ENCODE data around the gene ITGBL1. TPM values are rescaled to one million over a fixed set of nuclear protein-coding genes. Genes with fewer than 3 reads are reported as not detected.

The ITGBL1 gene
- total RNA-seq, 1 experiment from 2014 or later: 0.22 TPM

DNA sequence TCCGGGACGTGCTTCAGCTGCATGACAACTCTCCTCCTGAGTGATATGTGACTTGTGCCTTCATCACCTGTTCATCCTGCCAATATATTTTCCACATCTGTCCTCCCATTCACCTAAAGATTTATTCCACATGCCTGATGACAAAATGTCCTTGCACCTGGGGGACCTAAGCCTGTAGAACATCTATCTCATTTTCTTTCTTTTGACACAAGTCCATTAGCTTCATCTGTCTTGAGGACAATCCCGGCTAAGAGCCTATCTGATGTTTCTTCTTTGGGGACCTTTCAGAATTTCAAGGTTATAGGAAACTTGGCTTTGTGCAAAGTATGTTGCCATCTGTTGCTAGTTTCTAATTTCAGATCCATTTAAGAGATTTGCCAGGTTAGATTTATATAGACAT lies 41.1 kb downstream of the ITGBL1 start (continued):
- TF ChIP-seq, protein P1, sequence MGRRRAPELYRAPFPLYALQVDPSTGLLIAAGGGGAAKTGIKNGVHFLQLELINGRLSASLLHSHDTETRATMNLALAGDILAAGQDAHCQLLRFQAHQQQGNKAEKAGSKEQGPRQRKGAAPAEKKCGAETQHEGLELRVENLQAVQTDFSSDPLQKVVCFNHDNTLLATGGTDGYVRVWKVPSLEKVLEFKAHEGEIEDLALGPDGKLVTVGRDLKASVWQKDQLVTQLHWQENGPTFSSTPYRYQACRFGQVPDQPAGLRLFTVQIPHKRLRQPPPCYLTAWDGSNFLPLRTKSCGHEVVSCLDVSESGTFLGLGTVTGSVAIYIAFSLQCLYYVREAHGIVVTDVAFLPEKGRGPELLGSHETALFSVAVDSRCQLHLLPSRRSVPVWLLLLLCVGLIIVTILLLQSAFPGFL (CRISPR knock-in tag; IDR thresholded peaks at IDR 0.05; ENCODE audit: borderline replicate concordance): no peak
- no peak for TF ChIP-seq ZNF219 (CRISPR knock-in tag; IDR thresholded peaks at IDR 0.05; ENCODE audit: borderline replicate concordance)
- TF ChIP-seq, protein P2, sequence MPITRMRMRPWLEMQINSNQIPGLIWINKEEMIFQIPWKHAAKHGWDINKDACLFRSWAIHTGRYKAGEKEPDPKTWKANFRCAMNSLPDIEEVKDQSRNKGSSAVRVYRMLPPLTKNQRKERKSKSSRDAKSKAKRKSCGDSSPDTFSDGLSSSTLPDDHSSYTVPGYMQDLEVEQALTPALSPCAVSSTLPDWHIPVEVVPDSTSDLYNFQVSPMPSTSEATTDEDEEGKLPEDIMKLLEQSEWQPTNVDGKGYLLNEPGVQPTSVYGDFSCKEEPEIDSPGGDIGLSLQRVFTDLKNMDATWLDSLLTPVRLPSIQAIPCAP (CRISPR knock-in tag; IDR thresholded peaks at IDR 0.05): no peak

DNA sequence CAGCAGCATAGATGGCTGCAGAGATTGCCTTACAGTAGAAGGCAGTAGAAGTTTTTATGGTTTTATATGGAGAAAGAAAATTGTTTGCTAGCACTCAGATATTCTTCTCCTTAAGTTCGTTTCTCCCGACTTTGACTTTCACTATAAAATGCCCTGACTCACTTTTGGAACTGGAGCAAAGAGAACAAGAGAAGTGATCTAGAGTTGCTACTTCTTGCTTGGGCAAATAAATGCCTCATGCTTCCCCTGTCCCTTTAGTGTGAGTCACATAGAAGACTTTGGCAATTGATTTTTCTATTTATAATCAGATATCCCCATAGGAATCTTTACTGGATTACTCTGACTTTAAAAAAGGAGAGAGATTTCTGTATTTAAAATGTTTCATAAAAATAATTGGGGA lies 46.9 kb downstream of the ITGBL1 start:
- ChIA-PET CTCF (no interaction called here), POLR2A (no interaction called here)
- no peak overlapping the region for H3K27ac Mint-ChIP-seq
- DNase-seq (ENCODE audit: low spot score) (no peak), ATAC-seq (no peak)
- peaks cover 9% of the 10 kb centered on the region for H3K4me1 Mint-ChIP-seq
- no peaks in the 10 kb centered on the region for H3K9me3 Mint-ChIP-seq
- H3K36me3 Mint-ChIP-seq: no peaks in the 10 kb centered on the region
- H3K4me3 Mint-ChIP-seq: no peak overlapping the region
- TF ChIP-seq SOX15 (CRISPR knock-in tag; IDR thresholded peaks at IDR 0.05) (no peak), ETV6 (CRISPR knock-in tag; IDR thresholded peaks at IDR 0.05) (no peak), SMAD4 (CRISPR knock-in tag; IDR thresholded peaks at IDR 0.05) (no peak), ZNF232 (CRISPR knock-in tag; IDR thresholded peaks at IDR 0.05) (no peak), NFYB (CRISPR knock-in tag; conservative IDR thresholded peaks at IDR 0.05; ENCODE audit: low read depth) (no peak)
- TF ChIP-seq, protein P3, sequence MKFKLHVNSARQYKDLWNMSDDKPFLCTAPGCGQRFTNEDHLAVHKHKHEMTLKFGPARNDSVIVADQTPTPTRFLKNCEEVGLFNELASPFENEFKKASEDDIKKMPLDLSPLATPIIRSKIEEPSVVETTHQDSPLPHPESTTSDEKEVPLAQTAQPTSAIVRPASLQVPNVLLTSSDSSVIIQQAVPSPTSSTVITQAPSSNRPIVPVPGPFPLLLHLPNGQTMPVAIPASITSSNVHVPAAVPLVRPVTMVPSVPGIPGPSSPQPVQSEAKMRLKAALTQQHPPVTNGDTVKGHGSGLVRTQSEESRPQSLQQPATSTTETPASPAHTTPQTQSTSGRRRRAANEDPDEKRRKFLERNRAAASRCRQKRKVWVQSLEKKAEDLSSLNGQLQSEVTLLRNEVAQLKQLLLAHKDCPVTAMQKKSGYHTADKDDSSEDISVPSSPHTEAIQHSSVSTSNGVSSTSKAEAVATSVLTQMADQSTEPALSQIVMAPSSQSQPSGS (CRISPR knock-in tag; IDR thresholded peaks at IDR 0.05; ENCODE audit: borderline replicate concordance, low read depth): no peak
- TF ChIP-seq, protein P4, sequence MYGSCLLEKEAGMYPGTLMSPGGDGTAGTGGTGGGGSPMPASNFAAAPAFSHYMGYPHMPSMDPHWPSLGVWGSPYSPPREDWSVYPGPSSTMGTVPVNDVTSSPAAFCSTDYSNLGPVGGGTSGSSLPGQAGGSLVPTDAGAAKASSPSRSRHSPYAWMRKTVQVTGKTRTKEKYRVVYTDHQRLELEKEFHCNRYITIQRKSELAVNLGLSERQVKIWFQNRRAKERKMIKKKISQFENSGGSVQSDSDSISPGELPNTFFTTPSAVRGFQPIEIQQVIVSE (CRISPR knock-in tag; IDR thresholded peaks at IDR 0.05; ENCODE audit: borderline replicate concordance): no peak
- H3K27me3 Mint-ChIP-seq (ENCODE audit: low read depth): no peaks in the 10 kb centered on the region

DNA sequence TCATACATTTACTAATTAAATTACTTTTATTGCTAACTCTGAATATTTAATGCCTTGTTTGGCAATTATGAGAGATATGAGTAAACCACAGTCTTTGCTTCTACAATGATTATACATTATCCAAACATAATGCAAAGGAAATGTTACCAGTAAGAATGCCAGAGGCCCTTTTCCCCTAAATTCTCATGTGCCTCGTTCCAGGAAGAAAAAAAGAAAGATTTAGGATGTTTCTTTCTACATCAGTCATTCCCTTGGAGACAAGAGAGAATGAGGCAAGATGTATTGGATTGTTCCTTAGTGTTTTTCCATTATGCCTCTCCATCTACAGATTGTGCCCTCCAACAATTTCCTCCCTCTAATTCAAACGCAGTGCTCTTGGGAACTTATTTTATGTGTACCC lies 50.1 kb downstream of the ITGBL1 start:
- H3K36me3 Mint-ChIP-seq: no peaks in the 10 kb centered on the region
- POLR2A ChIA-PET: no interaction called here
- no peak overlapping the region for H3K27ac Mint-ChIP-seq
- CTCF ChIA-PET: no interaction called here
- no peak for DNase-seq (ENCODE audit: low spot score)
- no peaks in the 10 kb centered on the region for H3K27me3 Mint-ChIP-seq (ENCODE audit: low read depth)
- no peaks in the 10 kb centered on the region for H3K9me3 Mint-ChIP-seq
- H3K4me3 Mint-ChIP-seq: no peak overlapping the region
- H3K4me1 Mint-ChIP-seq: peaks cover 14% of the 10 kb centered on the region
- no peak for ATAC-seq
- TF ChIP-seq ZNF317 (CRISPR knock-in tag; IDR thresholded peaks at IDR 0.05; ENCODE audit: borderline replicate concordance, low read depth) (no peak), GABPB1 (CRISPR knock-in tag; IDR thresholded peaks at IDR 0.05) (no peak), ZNF671 (CRISPR knock-in tag; IDR thresholded peaks at IDR 0.05) (no peak), NR2C2 (CRISPR knock-in tag; IDR thresholded peaks at IDR 0.05) (no peak), ATF1 (CRISPR knock-in tag; IDR thresholded peaks at IDR 0.05) (no peak), ZNF219 (CRISPR knock-in tag; IDR thresholded peaks at IDR 0.05; ENCODE audit: borderline replicate concordance) (no peak), FOXJ3 (CRISPR knock-in tag; IDR thresholded peaks at IDR 0.05; ENCODE audit: borderline replicate concordance) (no peak), TEAD1 (CRISPR knock-in tag; IDR thresholded peaks at IDR 0.05) (no peak), HMGA2 (CRISPR knock-in tag; IDR thresholded peaks at IDR 0.05) (no peak), GRHL2 (CRISPR knock-in tag; IDR thresholded peaks at IDR 0.05; ENCODE audit: insufficient replicate concordance, severe bottlenecking) (no peak), NFE2L1 (CRISPR knock-in tag; IDR thresholded peaks at IDR 0.05) (no peak), ZNF232 (CRISPR knock-in tag; IDR thresholded peaks at IDR 0.05) (no peak)
- TF ChIP-seq, protein P5, sequence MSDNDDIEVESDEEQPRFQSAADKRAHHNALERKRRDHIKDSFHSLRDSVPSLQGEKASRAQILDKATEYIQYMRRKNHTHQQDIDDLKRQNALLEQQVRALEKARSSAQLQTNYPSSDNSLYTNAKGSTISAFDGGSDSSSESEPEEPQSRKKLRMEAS (CRISPR knock-in tag; IDR thresholded peaks at IDR 0.05): no peak
- TF ChIP-seq, protein P3 (CRISPR knock-in tag; IDR thresholded peaks at IDR 0.05; ENCODE audit: borderline replicate concordance, low read depth): no peak
- TF ChIP-seq, protein P6, sequence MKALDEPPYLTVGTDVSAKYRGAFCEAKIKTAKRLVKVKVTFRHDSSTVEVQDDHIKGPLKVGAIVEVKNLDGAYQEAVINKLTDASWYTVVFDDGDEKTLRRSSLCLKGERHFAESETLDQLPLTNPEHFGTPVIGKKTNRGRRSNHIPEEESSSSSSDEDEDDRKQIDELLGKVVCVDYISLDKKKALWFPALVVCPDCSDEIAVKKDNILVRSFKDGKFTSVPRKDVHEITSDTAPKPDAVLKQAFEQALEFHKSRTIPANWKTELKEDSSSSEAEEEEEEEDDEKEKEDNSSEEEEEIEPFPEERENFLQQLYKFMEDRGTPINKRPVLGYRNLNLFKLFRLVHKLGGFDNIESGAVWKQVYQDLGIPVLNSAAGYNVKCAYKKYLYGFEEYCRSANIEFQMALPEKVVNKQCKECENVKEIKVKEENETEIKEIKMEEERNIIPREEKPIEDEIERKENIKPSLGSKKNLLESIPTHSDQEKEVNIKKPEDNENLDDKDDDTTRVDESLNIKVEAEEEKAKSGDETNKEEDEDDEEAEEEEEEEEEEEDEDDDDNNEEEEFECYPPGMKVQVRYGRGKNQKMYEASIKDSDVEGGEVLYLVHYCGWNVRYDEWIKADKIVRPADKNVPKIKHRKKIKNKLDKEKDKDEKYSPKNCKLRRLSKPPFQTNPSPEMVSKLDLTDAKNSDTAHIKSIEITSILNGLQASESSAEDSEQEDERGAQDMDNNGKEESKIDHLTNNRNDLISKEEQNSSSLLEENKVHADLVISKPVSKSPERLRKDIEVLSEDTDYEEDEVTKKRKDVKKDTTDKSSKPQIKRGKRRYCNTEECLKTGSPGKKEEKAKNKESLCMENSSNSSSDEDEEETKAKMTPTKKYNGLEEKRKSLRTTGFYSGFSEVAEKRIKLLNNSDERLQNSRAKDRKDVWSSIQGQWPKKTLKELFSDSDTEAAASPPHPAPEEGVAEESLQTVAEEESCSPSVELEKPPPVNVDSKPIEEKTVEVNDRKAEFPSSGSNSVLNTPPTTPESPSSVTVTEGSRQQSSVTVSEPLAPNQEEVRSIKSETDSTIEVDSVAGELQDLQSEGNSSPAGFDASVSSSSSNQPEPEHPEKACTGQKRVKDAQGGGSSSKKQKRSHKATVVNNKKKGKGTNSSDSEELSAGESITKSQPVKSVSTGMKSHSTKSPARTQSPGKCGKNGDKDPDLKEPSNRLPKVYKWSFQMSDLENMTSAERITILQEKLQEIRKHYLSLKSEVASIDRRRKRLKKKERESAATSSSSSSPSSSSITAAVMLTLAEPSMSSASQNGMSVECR (CRISPR knock-in tag; IDR thresholded peaks at IDR 0.05; ENCODE audit: borderline replicate concordance): no peak
- TF ChIP-seq, protein P7, sequence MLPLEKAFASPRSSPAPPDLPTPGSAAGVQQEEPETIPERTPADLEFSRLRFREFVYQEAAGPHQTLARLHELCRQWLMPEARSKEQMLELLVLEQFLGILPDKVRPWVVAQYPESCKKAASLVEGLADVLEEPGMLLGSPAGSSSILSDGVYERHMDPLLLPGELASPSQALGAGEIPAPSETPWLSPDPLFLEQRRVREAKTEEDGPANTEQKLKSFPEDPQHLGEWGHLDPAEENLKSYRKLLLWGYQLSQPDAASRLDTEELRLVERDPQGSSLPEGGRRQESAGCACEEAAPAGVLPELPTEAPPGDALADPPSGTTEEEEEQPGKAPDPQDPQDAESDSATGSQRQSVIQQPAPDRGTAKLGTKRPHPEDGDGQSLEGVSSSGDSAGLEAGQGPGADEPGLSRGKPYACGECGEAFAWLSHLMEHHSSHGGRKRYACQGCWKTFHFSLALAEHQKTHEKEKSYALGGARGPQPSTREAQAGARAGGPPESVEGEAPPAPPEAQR (CRISPR knock-in tag; IDR thresholded peaks at IDR 0.05): no peak
